Measurements from ENCODE around the gene TNRC6C. TPM values are rescaled to one million over a fixed set of nuclear protein-coding genes. Genes with fewer than 3 reads are reported as not detected.

The TNRC6C gene
- total and polyA plus RNA-seq, 2 of the 13 experiments (the other 11 are each of a cell fraction or from before 2014, with no cell fraction given) = 0.66 to 4.9 TPM

DNA sequence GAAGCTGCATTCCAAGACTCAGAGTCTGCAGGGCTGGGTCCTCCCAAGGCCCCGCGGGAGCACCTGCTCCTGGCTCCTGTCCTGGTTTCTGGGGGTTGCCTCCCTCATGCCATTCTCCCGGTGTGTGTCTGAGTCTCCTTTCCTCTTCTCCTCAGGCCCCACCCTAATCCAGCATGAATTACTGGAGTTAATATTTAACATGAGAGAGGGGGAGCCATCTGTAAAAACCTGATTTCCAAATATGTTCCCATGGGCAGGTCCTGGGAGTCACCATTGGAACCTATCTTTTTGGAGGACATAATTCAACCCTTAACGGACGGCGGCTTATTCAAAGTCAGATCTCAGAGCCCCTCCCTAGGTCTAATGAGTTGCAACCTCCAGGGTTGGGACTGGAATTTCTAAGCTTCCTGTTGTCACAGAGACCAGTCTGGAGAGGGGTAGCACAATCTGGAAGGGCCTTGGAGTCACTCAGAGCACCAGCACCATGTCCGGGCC is 193.1 kb downstream of the TNRC6C start (continued):
- TF ChIP-seq, protein P1, sequence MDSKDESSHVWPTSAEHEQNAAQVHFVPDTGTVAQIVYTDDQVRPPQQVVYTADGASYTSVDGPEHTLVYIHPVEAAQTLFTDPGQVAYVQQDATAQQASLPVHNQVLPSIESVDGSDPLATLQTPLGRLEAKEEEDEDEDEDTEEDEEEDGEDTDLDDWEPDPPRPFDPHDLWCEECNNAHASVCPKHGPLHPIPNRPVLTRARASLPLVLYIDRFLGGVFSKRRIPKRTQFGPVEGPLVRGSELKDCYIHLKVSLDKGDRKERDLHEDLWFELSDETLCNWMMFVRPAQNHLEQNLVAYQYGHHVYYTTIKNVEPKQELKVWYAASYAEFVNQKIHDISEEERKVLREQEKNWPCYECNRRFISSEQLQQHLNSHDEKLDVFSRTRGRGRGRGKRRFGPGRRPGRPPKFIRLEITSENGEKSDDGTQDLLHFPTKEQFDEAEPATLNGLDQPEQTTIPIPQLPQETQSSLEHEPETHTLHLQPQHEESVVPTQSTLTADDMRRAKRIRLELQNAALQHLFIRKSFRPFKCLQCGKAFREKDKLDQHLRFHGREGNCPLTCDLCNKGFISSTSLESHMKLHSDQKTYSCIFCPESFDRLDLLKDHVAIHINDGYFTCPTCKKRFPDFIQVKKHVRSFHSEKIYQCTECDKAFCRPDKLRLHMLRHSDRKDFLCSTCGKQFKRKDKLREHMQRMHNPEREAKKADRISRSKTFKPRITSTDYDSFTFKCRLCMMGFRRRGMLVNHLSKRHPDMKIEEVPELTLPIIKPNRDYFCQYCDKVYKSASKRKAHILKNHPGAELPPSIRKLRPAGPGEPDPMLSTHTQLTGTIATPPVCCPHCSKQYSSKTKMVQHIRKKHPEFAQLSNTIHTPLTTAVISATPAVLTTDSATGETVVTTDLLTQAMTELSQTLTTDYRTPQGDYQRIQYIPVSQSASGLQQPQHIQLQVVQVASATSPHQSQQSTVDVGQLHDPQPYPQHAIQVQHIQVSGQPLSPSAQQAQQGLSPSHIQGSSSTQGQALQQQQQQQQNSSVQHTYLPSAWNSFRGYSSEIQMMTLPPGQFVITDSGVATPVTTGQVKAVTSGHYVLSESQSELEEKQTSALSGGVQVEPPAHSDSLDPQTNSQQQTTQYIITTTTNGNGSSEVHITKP (CRISPR knock-in tag; IDR thresholded peaks at IDR 0.05; ENCODE audit: low read depth) = 0 out of 2 replicates have a peak, but pooled peaks have one; percentile 20
- TF ChIP-seq NFE2 (CRISPR knock-in tag; IDR thresholded peaks at IDR 0.05) (no peak), ZNF263 (CRISPR knock-in tag; IDR thresholded peaks at IDR 0.05) (peak; percentile 91), ZNF543 (CRISPR knock-in tag; IDR thresholded peaks at IDR 0.05) (peak; percentile 53; the same call in 1 of the 2 replicates), ZNF24 (IDR thresholded peaks at IDR 0.05) (no peak), ETV5 (CRISPR knock-in tag; IDR thresholded peaks at IDR 0.05; ENCODE audit: borderline replicate concordance) (peak; percentile 26; the same call in 1 of the 2 replicates), NR2F2 (IDR thresholded peaks at IDR 0.05; ENCODE audit: borderline replicate concordance, low read depth) (no peak), ZFP36L2 (CRISPR knock-in tag; IDR thresholded peaks at IDR 0.05) (no peak), ZNF44 (CRISPR knock-in tag; IDR thresholded peaks at IDR 0.05) (0 out of 2 replicates have a peak, but pooled peaks have one; percentile 29), PHF5A (CRISPR knock-in tag; IDR thresholded peaks at IDR 0.05; ENCODE audit: low read depth, unreplicated experiment) (no peak), NFE2L2 (IDR thresholded peaks at IDR 0.05; ENCODE audit: low read length) (no peak), ZNF644 (CRISPR knock-in tag; IDR thresholded peaks at IDR 0.05; ENCODE audit: low read depth) (no peak), ZNF337 (CRISPR knock-in tag; IDR thresholded peaks at IDR 0.05; ENCODE audit: borderline replicate concordance, low read depth) (peak; percentile 5; the same call in 1 of the 2 replicates)
- TF ChIP-seq, protein P2, sequence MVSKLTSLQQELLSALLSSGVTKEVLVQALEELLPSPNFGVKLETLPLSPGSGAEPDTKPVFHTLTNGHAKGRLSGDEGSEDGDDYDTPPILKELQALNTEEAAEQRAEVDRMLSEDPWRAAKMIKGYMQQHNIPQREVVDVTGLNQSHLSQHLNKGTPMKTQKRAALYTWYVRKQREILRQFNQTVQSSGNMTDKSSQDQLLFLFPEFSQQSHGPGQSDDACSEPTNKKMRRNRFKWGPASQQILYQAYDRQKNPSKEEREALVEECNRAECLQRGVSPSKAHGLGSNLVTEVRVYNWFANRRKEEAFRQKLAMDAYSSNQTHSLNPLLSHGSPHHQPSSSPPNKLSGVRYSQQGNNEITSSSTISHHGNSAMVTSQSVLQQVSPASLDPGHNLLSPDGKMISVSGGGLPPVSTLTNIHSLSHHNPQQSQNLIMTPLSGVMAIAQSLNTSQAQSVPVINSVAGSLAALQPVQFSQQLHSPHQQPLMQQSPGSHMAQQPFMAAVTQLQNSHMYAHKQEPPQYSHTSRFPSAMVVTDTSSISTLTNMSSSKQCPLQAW (CRISPR knock-in tag; IDR thresholded peaks at IDR 0.05) = 0 out of 2 replicates have a peak, but pooled peaks have one; percentile 49
- TF ChIP-seq, protein P3, sequence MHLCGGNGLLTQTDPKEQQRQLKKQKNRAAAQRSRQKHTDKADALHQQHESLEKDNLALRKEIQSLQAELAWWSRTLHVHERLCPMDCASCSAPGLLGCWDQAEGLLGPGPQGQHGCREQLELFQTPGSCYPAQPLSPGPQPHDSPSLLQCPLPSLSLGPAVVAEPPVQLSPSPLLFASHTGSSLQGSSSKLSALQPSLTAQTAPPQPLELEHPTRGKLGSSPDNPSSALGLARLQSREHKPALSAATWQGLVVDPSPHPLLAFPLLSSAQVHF (CRISPR knock-in tag; IDR thresholded peaks at IDR 0.05) = no peak
- TF ChIP-seq, protein P4, sequence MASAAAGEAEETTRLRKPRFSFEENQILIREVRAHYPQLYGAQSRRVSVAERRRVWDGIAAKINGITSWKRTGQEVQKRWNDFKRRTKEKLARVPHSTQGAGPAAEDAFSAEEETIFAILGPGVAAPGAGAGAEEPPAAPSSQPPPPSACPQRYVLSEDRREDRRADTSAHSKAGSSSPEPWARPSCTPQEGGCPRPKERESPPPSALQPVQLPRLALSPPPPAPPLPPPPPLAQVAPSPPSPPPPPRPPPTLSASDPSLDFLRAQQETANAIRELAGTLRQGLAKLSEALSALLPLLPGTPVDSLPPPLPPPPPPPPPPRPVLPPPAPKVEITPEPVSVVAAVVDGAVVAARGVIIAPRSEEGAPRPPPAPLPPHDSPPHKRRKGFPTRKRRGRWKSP (CRISPR knock-in tag; IDR thresholded peaks at IDR 0.05) = 0 out of 2 replicates have a peak, but pooled peaks have one; percentile 14
- TF ChIP-seq, protein P5, sequence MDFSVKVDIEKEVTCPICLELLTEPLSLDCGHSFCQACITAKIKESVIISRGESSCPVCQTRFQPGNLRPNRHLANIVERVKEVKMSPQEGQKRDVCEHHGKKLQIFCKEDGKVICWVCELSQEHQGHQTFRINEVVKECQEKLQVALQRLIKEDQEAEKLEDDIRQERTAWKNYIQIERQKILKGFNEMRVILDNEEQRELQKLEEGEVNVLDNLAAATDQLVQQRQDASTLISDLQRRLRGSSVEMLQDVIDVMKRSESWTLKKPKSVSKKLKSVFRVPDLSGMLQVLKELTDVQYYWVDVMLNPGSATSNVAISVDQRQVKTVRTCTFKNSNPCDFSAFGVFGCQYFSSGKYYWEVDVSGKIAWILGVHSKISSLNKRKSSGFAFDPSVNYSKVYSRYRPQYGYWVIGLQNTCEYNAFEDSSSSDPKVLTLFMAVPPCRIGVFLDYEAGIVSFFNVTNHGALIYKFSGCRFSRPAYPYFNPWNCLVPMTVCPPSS (IDR thresholded peaks at IDR 0.05) = no peak
